GM19397 (cell line): ENCODE data around the gene OOSP3.
"Not testable (repeated sequence)": the region's sequence is repeated elsewhere in the genome, so short reads cannot be mapped to it uniquely, and the experiment has no call there.

ENCODE experiments used
- ATAC-seq: cut with Tn5 transposase; IDR thresholded peaks from one replicate; pipeline ENCODE4 v1.9.1; 2021; ENCODE audit warnings: mild to moderate bottlenecking, moderate library complexity; ENCODE audit not compliant: unreplicated experiment

The OOSP3 gene

GRCh38 chr11:59875856-59876519 is 2.6 kb upstream of the OOSP3 start:
- ATAC-seq = no peak

GRCh38 chr11:59877325-59877724 is 1.3 kb upstream of the OOSP3 start:
- no peak for ATAC-seq

DNA sequence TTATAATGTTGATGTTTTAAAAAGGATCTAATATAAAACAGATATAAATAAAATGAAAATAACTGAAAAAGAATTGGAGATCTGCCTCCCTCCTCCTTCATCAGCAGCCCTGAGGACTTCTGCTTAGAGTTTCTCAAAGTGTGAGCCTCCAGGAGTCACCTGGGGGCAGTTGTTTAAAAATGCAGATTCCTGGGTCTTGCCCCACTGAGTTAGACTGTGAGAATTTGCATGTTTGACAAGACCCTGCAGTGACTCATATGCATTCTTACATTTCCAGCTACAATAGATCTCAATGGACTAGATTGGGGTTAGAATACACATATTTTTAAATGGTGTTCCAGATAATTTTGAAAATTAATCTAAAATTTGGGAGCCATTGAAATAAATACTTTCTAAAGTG is 798 bp upstream of the OOSP3 start:
- ATAC-seq = no peak

DNA sequence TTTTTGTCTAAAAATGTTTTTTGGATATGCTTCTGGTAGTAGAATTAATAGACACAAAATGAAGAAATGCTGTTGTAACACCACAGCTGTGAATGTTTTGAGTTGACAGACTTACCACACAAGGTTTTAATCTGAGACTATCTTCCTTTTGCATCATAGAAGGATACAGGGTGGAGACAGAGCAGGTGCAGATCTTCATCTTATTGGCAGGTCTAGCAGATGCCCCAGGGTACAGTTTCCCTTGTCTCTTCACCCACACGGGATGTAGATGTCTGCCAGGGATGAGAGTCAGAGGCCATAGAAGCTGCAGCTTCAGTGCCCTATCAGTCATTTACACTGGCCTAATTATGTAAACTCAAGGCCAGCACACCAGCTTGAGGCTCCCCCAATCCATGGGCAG is 985 bp downstream of the OOSP3 start:
- no peak for ATAC-seq

- ATAC-seq = no peak
Observed at GRCh38 chr11:59883597-59883996, 5.0 kb downstream of the OOSP3 start.

GRCh38 chr11:59887156-59887555 is 8.6 kb downstream of the OOSP3 start:
- not testable (repeated sequence) for ATAC-seq

- ATAC-seq = no peak
Observed at GRCh38 chr11:59891781-59892181, 13.2 kb downstream of the OOSP3 start.

- ATAC-seq = no peak
Observed at GRCh38 chr11:59894616-59895015, 16.0 kb downstream of the OOSP3 start.

GRCh38 chr11:59898046-59898445 is 19.5 kb downstream of the OOSP3 start:
- ATAC-seq = no peak

GRCh38 chr11:59898650-59899049 is 20.1 kb downstream of the OOSP3 start:
- no peak for ATAC-seq

GRCh38 chr11:59899532-59899931 is 20.9 kb downstream of the OOSP3 start:
- no peak for ATAC-seq

DNA sequence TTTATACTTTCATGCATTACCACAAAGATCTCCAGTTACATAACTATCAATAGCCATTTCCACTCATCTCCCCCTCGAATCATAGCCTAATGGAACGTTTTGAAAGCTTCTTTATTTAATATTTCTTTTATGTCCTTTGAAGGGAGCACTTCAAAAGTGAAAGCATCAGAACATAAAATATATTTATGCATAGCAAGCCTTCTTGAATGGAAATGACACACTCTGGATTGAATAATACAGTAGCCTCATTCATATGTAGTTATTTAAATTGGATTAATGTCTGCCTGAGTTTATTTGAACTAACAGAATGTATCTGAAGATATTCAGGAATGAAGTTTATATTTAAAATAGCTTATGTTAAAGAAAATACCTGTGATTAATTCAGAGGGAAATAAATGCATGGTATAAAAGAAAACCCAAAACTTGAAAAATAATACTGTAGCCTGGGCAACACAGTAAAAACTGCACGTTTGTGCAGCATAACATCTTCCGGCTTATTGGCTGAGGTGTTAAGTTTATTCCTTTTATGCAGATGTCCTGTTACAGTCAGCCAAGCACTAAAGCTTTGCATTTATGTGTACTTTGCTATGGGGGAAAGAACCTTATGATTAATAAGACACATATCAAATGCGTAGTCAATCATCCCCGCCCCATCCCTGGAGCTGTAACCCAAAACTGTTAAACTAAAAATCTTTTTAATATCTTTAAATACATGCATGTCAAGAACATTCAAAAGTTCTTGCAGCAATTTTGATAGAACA is 22.0 kb downstream of the OOSP3 start:
- no peak for ATAC-seq

DNA sequence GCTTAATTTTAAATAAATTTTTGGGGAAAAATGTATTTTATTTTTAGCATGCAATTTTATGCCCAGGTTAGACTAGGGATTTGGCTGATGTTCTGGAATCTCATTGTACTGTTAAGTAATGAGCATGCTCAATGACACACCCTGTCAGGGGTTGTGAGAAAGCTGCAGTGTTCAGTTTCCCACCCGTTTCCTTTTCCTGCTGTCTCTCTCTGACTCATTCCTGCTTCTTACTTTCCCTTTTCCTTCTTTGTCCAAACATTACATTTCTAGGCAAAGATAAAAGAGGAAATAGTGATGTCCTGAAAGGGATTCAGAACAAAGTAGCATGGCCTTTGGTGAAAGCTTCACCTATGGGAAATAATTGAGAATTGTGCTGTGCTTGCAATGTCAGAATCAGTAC is 22.7 kb downstream of the OOSP3 start:
- no peak for ATAC-seq

DNA sequence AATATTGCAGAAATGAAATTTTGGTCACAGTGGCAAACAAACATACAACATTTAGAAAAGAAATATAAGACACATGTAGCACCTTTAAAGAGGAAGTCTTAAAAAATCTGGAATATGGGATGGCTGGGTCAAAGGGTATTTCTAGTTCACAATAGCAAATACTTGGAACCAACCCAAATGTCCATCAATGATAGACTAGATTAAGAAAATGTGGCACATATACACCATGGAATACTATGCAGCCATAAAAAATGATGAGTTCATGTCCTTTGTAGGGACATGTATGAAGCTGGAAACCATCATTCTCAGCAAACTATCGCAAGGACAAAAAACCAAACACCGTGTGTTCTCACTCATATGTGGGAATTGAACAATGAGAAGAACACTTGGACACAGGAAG is 25.0 kb downstream of the OOSP3 start:
- not testable (repeated sequence) for ATAC-seq

DNA sequence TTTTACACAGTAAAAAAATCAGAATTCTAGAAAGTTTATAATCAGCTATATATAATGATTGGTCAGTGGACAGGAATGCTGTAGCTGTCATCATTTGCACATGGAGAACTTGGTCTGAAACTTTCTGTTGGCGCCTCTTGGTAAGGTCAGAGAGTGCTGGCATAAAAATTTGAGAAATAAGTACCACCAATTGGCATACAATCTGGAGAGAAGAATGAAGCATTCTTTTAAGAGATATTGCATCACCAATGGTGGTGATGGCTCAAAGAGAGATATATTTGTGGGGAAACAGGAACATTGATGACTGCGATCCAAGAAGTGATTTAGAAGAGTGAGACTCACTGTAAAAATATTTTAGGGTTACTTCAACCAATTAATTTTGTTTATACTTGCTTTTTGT is 39.9 kb downstream of the OOSP3 start:
- ATAC-seq = no peak

- ATAC-seq = no peak
Observed at GRCh38 chr11:59918987-59919589, 40.5 kb downstream of the OOSP3 start.

DNA sequence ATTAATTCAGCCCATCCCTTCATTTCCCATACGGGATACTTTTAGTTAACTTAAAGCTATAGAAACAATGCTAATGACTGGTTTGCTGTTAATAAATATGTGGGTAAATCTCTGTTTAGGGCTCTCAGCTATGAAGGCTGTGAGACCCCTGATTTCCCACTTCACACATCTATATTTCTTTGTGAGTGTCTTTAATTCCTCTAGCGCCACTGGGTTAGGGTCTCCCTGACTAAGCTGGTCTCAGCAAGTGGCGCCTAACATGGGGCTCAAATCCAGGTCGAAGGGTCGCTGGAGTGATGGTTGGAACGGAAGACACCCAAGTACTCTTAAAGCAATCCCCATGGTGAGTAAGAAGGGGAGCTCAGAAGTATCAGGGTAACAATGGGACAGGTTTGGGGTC is 45.2 kb downstream of the OOSP3 start:
- ATAC-seq = no peak

DNA sequence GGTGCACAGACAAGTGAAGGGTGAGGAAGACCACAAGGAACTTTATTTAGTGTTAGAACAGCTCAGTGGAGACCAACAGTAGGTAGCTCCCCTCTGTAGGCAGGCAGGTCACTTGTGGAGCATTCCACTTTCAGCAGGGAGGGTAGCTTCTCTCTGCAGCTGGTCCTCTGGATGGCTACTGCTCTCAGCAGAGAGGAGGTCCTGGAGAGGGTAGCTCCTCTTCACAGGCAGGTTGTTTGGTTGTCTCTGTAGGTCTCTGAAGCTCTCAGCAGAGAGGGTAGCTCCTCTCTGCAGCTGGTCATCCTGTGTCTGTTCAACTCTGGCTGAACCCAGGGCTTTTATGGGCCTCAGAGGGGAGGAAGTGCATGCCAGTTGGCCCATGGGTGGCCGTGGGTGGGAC is 53.1 kb downstream of the OOSP3 start:
- no peak for ATAC-seq

DNA sequence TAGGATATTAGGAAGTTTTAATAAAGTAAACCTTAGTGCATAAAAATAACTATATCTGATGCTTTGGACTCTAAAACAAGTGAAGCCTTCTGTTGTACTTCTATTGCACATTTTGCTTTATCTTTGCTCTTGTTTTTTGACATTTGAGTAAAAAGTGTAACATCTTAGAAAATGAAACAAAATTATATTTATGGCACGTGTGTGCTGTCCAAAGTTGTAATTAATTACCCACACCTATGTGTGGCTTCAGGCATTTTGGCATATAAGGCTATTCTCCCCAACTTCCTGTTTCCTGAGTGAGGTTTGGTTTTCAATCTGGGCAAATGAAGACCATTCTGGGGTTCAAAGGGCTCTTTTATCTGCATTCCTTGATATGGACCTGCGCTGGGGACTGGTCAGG is 59.5 kb downstream of the OOSP3 start, which contains the start of gene OOSP1:
TSS of gene OOSP1 (plus strand) at position 301 of the 400 bp plus-strand sequence. CDS start at position 324, 23 bp downstream.
- ATAC-seq = no peak

- ATAC-seq = no peak
Observed at GRCh38 chr11:59938718-59939117, 60.1 kb downstream of the OOSP3 start.

- ATAC-seq = no peak
Observed at GRCh38 chr11:59939482-59939881, 60.9 kb downstream of the OOSP3 start.

DNA sequence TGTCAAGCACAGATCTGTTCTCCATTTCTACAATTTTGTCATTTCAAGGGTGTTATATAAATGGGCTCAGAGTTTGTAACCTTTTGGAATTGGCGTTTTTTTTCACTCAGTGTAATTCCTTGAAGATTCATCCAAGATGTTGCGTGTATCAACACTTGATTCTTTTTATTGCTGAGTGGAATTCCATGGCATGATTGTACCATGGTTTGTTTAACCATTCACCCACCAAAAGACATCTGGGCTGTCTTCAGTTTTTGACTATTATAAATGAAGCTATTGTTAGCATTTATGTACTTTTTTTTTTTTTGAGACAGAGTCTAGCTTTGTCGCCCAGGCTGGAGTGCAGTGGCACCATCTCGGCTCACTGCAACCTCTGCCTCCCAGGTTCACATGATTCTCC is 62.5 kb downstream of the OOSP3 start:
- ATAC-seq = no peak
